GM12878 (cell line): ENCODE data around the gene LZTFL1. TPM values are rescaled to one million over a fixed set of nuclear protein-coding genes. Genes with fewer than 3 reads are reported as not detected.

Source experiments
- ATAC-seq: fragments of 200-7000 bp; cut with Tn5 transposase; 3 replicates; pipeline ENCODE4 v1.9.1; 2020; ENCODE audit warnings: mild to moderate bottlenecking, moderate library complexity
- BruUV-seq: library from RNA; stranded (reverse); fragments of 400-500 nt; replicated peaks from 2 replicates; lab custom pipeline; 2021; lab: Mats Ljungman, UMichigan
- CTCF ChIA-PET: fragments of 300-600 bp; sonication (Branson Sonifier 250); formaldehyde crosslinking; extraction: SDS; loops from one replicate; lab custom pipeline; 2021; ENCODE audit warnings: inconsistent platforms; lab: Yijun Ruan, JAX
- POLR2A ChIA-PET: fragments of 350-600 bp; formaldehyde crosslinking; extraction: SDS; loops from one replicate; lab custom pipeline; 2021; ENCODE audit warnings: inconsistent platforms; lab: Charles Lee
- RAD21 ChIA-PET: fragments of 300-600 bp; sonication (Branson Sonifier 250); formaldehyde crosslinking; loops from one replicate; lab custom pipeline; 2023; ENCODE audit warnings: antibody characterized with exemption; ENCODE audit not compliant: unreplicated experiment; lab: Charles Lee
- SMC1A ChIA-PET: fragments of 300-600 bp; sonication (Branson Sonifier 250); formaldehyde crosslinking; loops from one replicate; lab custom pipeline; 2023; ENCODE audit not compliant: unreplicated experiment, uncharacterized antibody; lab: Charles Lee
- DNase-seq: peaks from one replicate; pipeline ENCODE4 v3.0.0-alpha.2; 2011; ENCODE audit warnings: low read depth, low spot score
- FAIRE-seq: peaks from 3 replicates; lab custom pipeline; 2011; peaks lifted over from hg19 to GRCh38; lab: Jason Lieb, UNC
- H2AFZ ChIP-seq: 2 replicates; pipeline ENCODE4 v1.6.0; 2011; ENCODE audit warnings: low read depth, low read length, control low read depth; ENCODE audit not compliant: control insufficient read depth
- H3K27ac ChIP-seq: 2 replicates; pipeline ENCODE4 v1.5.1; 2011; ENCODE audit warnings: control low read depth; ENCODE audit not compliant: control insufficient read depth, insufficient read depth
- H3K27me3 ChIP-seq, 2 experiments: replicated peaks in 1 of 2; 2 replicates each; pipeline versions ENCODE4 v1.6.0 to v1.6.1; 2011; ENCODE audit warnings: low read length in 1 of 2; ENCODE audit not compliant: control insufficient read depth in 2 of 2, insufficient read depth in 2 of 2
- H3K36me3 ChIP-seq, 2 experiments: 2 replicates each; pipeline ENCODE4 v1.5.1; 2011; ENCODE audit warnings: low read length in 1 of 2; ENCODE audit not compliant: control insufficient read depth in 2 of 2, insufficient read depth in 2 of 2
- H3K4me1 ChIP-seq: 2 replicates; pipeline ENCODE4 v1.6.1; 2011; ENCODE audit warnings: mild to moderate bottlenecking, low read length, moderate library complexity, mixed read lengths; ENCODE audit not compliant: control insufficient read depth, insufficient read depth
- H3K4me2 ChIP-seq: 2 replicates; pipeline ENCODE4 v1.6.0; 2011; ENCODE audit warnings: control low read depth; ENCODE audit not compliant: control insufficient read depth, insufficient read depth
- H3K4me3 ChIP-seq: fragments of 200-600 bp; sonication (generic); 2 replicates; pipeline ENCODE4 v1.5.1; 2016
- H3K79me2 ChIP-seq: 2 replicates; pipeline ENCODE4 v1.6.0; 2011; ENCODE audit warnings: low read length; ENCODE audit not compliant: control insufficient read depth, insufficient read depth
- H3K9ac ChIP-seq: 2 replicates; pipeline ENCODE4 v1.8.0; 2011; ENCODE audit warnings: low read length, control low read depth, mixed read lengths; ENCODE audit not compliant: control insufficient read depth, insufficient read depth
- H3K9me3 ChIP-seq: replicated peaks from 3 replicates; pipeline ENCODE4 v1.5.1; 2011; ENCODE audit warnings: mild to moderate bottlenecking, low read length; ENCODE audit not compliant: control insufficient read depth, insufficient read depth
- H4K20me1 ChIP-seq: 2 replicates; pipeline ENCODE4 v1.6.0; 2011; ENCODE audit not compliant: control insufficient read depth, insufficient read depth
- BHLHE40 ChIP-seq, 2 experiments: fragments of 450-650 bp in 1 of 2; IDR thresholded peaks; 2 replicates each; pipeline ENCODE4 v1.6.1; 2011 to 2017; ENCODE audit warnings: low read depth in 2 of 2, borderline replicate concordance in 1 of 2, improper control_type of control experiment in 1 of 2, low read length in 1 of 2, mild to moderate bottlenecking in 1 of 2
- PML ChIP-seq: IDR thresholded peaks from 2 replicates; pipeline ENCODE4 v1.6.1; 2012; ENCODE audit warnings: low read length, inconsistent platforms
- RUNX3 ChIP-seq: IDR thresholded peaks from 2 replicates; pipeline ENCODE4 v1.6.1; 2012; ENCODE audit warnings: low read length, inconsistent platforms
- SPI1 ChIP-seq: IDR thresholded peaks from 2 replicates; pipeline ENCODE4 v1.6.1; 2011; ENCODE audit warnings: low read depth, mild to moderate bottlenecking, low read length, moderate library complexity, borderline replicate concordance; ENCODE audit not compliant: insufficient read depth
- WGBS: methylation state at CpG from one replicate; pipeline ENCODE4 v1.1.6; 2016; ENCODE audit warnings: low lambda C conversion rate; ENCODE audit not compliant: insufficient replicate concordance, insufficient coverage; ENCODE audit errors: missing lambda C conversion rate; 5-methylcytosine and 5-hydroxymethylcytosine counted together
- in situ Hi-C: fragments of 300-500 bp; cut with MboI; formaldehyde crosslinking; loops from 9 replicates; pipeline ENCODE4 v1.14.3; 2018; ENCODE audit warnings: mixed read lengths
- intact Hi-C: fragments of 100-400 bp; cut with micrococcal nuclease; formaldehyde crosslinking; loops from one replicate; pipeline ENCODE4 v1.14.2; 2022; ENCODE audit not compliant: unreplicated experiment
- polyA plus RNA-seq, 11 experiments: library from polyadenylated mRNA; depleted of rRNA in 4 of 11; unstranded in 6 of 11; stranded (reverse) in 5 of 11; fragments of >200 nt; fragmentation: Nextera tagmentation in 4 of 11; fragmentation: Illumina TruSeq in 1 of 11; extraction: Ambion mirVana in 4 of 11; extraction: Trizol in 1 of 11; gene quantifications; 1 replicate in 1 of 11; 2 replicates in 10 of 11; pipeline versions ENCODE4 v1.2.1 to v1.2.3, GENCODE V29; 2011 to 2016; ENCODE audit warnings: inconsistent platforms in 2 of 11, missing spikeins in 2 of 11, low read depth in 1 of 11
- total RNA-seq, 4 experiments: library from RNA; depleted of rRNA in 3 of 4; stranded (reverse); fragments of >200 nt in 3 of 4; fragmentation: Illumina TruSeq in 1 of 4; extraction: Trizol in 1 of 4; gene quantifications; 2 replicates each; pipeline versions ENCODE4 v1.2.1 to v1.2.3, GENCODE V29; 2013 to 2021
- TF ChIP-seq, protein P1 (sequence below): fragments of 450-650 bp; IDR thresholded peaks from 2 replicates; pipeline ENCODE4 v1.6.1; 2017; ENCODE audit warnings: mild to moderate bottlenecking, moderate library complexity
- TF ChIP-seq, protein P2 (sequence below): IDR thresholded peaks from 2 replicates; pipeline ENCODE4 v1.6.1; 2011; ENCODE audit warnings: mild to moderate bottlenecking, low read depth, low read length, moderate library complexity; ENCODE audit not compliant: insufficient replicate concordance

Gene LZTFL1
- total and polyA plus RNA-seq, 10 of the 15 experiments (the other 5 are each of a cell fraction or from before 2014, with no cell fraction given) = 9.8 to 74.1 (median 11.9) TPM

GRCh38 chr3:45844616-45845015, 2.7 kb upstream of the LZTFL1 start:
- no peak for DNase-seq
- no peak overlapping the region for H2AFZ ChIP-seq

More at GRCh38 chr3:45844616-45845015, 2.7 kb upstream of the LZTFL1 start:
- in situ Hi-C loops = no loop called here
- H4K20me1 ChIP-seq = no peaks in the 10 kb centered on the region
- 60% methylated on average over 1 of the region's 1 CpG for whole genome bisulfite sequencing
- ATAC-seq = no peak
- intact Hi-C loops = no loop called here
- ChIA-PET RAD21 (interaction anchor here (1.6 to 6.9 kb wide), 3 partner anchors 10 to 231 kb away, joined by 3 to 52 read pairs (median 3); no protein-coding TSS in a partner anchor), SMC1A (interaction anchor here (0.9 to 9.6 kb wide), 7 partner anchors 8 to 82 kb away, joined by 3 to 71 read pairs (median 7); no protein-coding TSS in a partner anchor), CTCF (interaction anchor here (0.7 to 2.6 kb wide), 4 partner anchors 10 to 233 kb away, joined by 3 to 9 read pairs (median 4); no protein-coding TSS in a partner anchor), POLR2A (no interaction called here)
- no peak overlapping the region for H3K9ac ChIP-seq
- H3K79me2 ChIP-seq = no peaks in the 10 kb centered on the region
- H3K4me2 ChIP-seq = no peak overlapping the region
- FAIRE-seq = no peak
- no peaks in the 10 kb centered on the region; the same call in 1 of the 2 replicates for H3K4me1 ChIP-seq
- H3K9me3 ChIP-seq = peaks cover 3% of the 10 kb centered on the region; the same call in 1 of the 3 replicates
- no TSS peak for BruUV-seq
- no peaks in the 10 kb centered on the region for H3K36me3 ChIP-seq
- TF ChIP-seq PML (0 out of 2 replicates have a peak, but pooled peaks have one; percentile 2), SPI1 (no peak), BHLHE40 (IDR thresholded peaks at IDR 0.05; ENCODE audit: borderline replicate concordance in 1 of 2, low read depth in 2 of 2, low read length in 1 of 2) (peak in 1 of 2 experiments; percentile 16; a peak in 1 of 4 replicates), RUNX3 (peak; percentile 50)
- TF ChIP-seq, protein P1, sequence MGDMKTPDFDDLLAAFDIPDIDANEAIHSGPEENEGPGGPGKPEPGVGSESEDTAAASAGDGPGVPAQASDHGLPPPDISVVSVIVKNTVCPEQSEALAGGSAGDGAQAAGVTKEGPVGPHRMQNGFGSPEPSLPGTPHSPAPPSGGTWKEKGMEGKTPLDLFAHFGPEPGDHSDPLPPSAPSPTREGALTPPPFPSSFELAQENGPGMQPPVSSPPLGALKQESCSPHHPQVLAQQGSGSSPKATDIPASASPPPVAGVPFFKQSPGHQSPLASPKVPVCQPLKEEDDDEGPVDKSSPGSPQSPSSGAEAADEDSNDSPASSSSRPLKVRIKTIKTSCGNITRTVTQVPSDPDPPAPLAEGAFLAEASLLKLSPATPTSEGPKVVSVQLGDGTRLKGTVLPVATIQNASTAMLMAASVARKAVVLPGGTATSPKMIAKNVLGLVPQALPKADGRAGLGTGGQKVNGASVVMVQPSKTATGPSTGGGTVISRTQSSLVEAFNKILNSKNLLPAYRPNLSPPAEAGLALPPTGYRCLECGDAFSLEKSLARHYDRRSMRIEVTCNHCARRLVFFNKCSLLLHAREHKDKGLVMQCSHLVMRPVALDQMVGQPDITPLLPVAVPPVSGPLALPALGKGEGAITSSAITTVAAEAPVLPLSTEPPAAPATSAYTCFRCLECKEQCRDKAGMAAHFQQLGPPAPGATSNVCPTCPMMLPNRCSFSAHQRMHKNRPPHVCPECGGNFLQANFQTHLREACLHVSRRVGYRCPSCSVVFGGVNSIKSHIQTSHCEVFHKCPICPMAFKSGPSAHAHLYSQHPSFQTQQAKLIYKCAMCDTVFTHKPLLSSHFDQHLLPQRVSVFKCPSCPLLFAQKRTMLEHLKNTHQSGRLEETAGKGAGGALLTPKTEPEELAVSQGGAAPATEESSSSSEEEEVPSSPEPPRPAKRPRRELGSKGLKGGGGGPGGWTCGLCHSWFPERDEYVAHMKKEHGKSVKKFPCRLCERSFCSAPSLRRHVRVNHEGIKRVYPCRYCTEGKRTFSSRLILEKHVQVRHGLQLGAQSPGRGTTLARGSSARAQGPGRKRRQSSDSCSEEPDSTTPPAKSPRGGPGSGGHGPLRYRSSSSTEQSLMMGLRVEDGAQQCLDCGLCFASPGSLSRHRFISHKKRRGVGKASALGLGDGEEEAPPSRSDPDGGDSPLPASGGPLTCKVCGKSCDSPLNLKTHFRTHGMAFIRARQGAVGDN = 0 out of 2 replicates have a peak, but pooled peaks have one; percentile 30
- TF ChIP-seq, protein P2, sequence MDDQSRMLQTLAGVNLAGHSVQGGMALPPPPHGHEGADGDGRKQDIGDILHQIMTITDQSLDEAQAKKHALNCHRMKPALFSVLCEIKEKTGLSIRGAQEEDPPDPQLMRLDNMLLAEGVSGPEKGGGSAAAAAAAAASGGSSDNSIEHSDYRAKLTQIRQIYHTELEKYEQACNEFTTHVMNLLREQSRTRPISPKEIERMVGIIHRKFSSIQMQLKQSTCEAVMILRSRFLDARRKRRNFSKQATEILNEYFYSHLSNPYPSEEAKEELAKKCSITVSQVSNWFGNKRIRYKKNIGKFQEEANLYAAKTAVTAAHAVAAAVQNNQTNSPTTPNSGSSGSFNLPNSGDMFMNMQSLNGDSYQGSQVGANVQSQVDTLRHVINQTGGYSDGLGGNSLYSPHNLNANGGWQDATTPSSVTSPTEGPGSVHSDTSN = no peak
- no peak overlapping the region for H3K27ac ChIP-seq
- no peak overlapping the region for H3K4me3 ChIP-seq
- no peaks in the 10 kb centered on the region; a peak in 1 of 4 replicates for H3K27me3 ChIP-seq
